HG03280 (cell line): Measurements from ENCODE around the gene DNMT1.
A peak's percentile ranks its signal among the peaks of the same experiment; 100 is the strongest.
"Not testable (repeated sequence)": the region's sequence is repeated elsewhere in the genome, so short reads cannot be mapped to it uniquely, and the experiment has no call there.

Source experiments
- ATAC-seq: cut with Tn5 transposase; IDR thresholded peaks from one replicate; pipeline ENCODE4 v1.9.1; 2021; ENCODE audit warnings: mild to moderate bottlenecking, moderate library complexity; ENCODE audit not compliant: unreplicated experiment

The DNMT1 gene

DNA sequence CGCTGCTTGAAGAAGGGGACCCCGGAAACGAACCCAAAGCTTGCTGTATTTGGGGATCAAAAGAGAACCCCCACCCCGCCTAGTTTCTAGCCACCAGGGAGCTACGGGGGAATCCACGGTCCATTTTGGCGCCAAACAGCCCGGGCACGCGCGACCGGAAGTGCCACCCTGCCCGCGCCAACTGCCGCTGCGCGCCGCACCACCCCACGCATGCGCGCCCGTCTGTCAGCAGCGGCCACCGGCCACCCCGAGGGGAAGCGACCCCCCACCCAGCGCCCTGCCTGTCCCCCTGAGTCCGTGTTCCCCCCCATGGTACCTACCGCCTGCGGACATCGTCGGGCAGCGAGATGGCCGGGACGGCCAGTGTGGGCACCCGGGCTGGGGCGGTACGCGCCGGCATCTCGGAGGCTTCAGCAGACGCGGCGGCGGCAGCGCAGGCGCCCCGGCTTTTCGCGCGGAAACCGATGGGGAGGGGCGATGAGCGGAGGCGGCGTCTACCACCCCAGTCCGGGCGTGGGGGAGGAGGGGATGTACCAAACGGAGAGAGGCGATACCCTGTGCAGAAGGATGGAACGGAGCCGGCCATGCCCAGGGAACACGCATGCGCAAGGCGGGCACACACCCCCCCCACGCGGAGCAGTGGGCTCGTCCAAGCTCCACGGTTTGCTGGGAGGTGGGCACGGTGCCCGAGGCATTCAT lies at the start of gene DNMT1:
Gene DNMT1 (minus strand): TSS at position 454 of the 699 bp plus-strand sequence. CDS start 54 bp downstream, at position 400.
- peak; percentile 83 for ATAC-seq

- ATAC-seq = no peak
Measured at GRCh38 chr19:10243606-10244005, 48.9 kb upstream of the DNMT1 start.

DNA sequence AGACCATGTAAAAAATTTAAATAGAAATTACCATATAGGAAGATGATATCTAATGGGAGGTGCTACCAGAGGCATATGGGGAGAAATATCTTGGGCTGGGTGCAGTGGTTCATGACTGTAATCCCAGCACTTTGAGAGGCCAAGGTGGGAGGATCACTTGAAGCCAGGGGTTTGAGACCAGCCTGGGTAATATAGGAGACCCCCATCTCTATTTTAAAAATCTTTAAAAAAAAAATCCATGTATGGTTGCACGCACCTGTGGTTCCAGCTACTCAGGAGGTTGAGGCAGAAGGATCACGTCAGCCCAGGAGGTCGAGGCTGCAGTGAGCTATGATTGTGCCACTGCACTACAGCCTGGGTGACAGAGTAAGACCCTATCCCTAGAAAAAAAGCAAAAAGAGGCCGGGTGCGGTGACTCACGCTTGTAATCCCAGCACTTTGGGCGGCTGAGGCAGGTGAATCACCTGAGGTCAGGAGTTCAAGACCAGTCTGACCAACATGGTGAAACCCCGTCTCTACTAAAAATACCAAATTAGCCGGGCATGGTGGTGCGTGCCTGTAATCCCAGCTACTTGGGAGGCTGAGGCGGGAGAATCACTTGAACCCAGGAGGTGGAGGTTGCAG lies 47.2 kb upstream of the DNMT1 start:
- not testable (repeated sequence) for ATAC-seq

GRCh38 chr19:10238172-10238783 lies 43.5 kb upstream of the DNMT1 start:
- ATAC-seq = no peak

DNA sequence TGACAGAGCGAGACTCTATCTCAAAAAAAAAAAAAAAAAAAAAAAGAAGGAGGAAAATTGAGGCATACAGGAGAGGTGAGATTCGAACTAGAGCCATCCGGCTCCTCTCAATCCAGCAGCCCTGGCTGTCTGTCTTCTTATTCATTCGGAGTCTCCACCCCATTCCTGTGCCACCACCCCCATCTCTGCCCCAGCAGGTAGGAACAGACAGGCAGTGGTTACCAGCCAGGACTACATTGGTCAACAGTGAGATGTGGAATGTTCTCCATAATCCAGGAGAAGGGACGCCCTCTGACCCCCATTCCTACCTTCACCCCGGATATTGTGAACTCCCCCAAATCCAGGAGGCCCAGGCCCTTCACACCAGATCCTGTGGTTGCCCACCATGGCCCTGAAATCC lies 42.9 kb upstream of the DNMT1 start:
- ATAC-seq = no peak

GRCh38 chr19:10235409-10235808 lies 40.7 kb upstream of the DNMT1 start:
- not testable (repeated sequence) for ATAC-seq

GRCh38 chr19:10235003-10235402 lies 40.2 kb upstream of the DNMT1 start:
- ATAC-seq = no peak

DNA sequence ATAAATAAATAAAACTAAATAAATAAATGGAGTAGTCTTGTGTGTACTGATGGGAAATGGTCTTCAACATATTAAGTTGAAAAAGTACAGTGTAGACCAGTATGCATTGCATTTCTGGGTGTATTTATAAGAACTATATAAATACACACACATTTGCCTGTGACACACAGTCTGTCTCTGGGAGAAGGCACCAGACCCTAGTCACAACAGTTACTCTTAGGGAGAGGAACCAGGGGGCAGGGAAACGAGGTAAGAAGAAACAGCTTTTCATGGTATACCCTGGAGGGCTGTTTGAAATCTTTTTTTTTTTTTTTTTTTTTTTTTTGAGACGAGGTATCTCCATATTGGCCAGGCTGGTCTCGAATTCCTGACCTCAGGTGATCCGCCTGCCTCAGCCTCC lies 39.2 kb upstream of the DNMT1 start:
- no peak for ATAC-seq

DNA sequence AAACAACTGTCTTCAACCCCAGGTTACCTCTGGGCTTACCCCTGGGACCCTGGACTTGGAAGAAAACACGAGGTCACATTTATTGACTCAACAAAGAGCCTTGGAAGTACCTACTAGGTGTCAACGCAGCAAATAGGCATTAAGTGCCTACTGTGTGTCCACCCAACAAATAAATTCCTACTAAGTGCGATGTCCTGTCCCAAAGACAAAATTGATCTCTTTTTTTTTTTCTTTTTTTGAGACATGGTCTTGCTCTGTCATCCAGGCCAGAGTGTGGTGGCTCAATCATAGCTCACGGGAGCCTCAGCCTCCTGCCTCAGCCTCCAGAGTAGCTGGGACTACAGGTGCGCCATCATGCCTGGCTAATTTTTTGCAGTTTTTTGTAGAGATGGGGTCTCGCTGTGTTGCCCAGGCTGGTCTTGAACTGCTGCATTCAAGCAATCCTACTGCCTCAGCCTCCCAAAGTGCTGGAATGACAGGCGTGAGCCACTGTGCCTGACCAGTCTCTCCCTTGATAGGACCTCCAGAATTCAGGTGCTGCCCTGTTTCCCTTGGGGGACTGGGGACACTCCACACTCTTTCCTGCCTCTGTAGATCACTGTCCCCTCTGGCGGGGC lies 37.0 kb upstream of the DNMT1 start:
- no peak for ATAC-seq

- peak; percentile 37 for ATAC-seq
Measured at GRCh38 chr19:10230861-10231611, 36.3 kb upstream of the DNMT1 start, which contains the start of gene S1PR2. S1PR2 (minus strand) TSS chr19:10231331; CDS start chr19:10224905, 6,426 bp downstream.

DNA sequence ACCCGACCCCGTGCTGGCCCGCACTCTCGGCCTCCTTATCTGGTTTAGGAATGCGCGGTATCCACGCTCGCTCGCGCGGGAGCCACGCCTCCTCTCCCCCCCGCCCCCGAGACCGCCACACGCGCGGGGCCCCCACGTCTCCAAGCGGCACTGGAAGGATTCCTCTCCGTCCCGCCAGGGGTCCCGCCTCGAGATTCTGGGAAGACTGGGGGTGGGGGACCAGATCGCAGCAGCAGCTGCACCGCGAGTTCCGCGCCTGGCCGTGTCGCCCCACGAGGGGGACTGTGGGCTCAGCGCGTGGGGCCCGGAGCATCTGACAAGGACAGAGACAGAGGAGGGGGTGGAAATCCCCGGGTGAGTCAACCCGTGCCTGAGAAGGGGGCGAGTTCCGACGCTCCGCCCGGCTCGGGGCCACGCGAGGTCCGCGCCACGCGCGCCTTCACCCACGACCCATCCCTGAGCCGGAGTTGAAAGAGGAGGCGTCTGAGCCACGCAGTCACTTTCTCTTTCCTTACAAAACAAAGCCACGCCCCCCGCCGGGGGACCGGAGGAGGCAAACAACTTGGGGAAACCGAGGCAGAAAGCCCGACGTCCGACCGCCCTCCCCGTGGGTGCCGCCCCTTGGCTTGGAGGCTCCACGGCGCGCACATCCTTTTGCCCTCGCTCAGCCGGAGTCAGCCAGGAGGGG lies 35.6 kb upstream of the DNMT1 start:
- ATAC-seq = no peak

GRCh38 chr19:10228920-10229319 lies 34.2 kb upstream of the DNMT1 start:
- ATAC-seq = no peak

GRCh38 chr19:10228393-10228792 lies 33.6 kb upstream of the DNMT1 start:
- no peak for ATAC-seq

DNA sequence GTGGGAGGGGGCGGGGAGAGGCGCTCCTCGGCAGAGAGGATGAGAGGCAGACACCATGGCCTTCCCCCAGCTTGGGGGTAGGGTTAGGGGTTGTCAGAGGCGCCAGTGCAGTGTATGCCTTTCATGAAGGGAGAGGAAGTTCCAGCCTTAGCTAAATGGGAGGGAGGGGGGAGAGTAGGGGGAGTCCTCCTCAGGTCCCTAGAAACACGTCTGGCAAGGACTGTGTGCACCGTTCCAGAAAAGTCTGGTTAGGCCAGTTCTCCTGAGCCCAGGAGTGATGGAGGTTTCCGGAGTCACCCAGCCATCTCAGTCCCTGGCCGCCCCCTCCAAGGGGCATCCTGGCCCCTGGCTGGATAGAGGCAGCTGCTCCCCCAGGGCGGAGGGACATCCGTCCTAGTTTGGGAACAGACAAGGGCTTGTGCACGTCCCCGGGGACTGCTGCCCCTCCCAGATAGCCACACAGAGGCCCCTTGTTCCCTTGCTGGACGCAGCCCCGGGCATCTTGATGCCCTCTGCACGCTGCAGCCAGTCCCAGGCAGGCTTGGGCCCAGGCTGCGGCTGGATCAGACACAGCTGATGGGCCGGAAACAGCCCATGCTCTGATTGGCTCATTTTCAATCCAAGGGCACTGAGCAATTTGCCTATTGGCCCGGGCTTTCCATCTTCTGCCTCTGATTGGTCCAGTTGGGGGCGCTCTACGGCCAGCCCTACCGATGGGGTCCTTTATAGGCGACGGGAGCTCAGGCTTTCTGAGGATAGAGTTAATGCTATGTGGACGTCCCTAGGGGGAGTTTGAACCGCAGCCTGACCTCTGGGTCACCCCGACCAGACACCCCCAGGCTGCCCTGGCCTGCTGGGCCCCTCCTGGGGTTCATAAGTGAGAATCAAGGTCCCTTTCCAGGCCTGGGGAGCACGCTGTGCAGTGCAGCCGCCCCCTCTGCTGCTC lies 32.5 kb upstream of the DNMT1 start:
- ATAC-seq = no peak

- ATAC-seq = no peak
Measured at GRCh38 chr19:10226376-10227025, 31.7 kb upstream of the DNMT1 start.

- no peak for ATAC-seq
Measured at GRCh38 chr19:10226021-10226375, 31.2 kb upstream of the DNMT1 start.

GRCh38 chr19:10224337-10224736 lies 29.6 kb upstream of the DNMT1 start:
- ATAC-seq = no peak

DNA sequence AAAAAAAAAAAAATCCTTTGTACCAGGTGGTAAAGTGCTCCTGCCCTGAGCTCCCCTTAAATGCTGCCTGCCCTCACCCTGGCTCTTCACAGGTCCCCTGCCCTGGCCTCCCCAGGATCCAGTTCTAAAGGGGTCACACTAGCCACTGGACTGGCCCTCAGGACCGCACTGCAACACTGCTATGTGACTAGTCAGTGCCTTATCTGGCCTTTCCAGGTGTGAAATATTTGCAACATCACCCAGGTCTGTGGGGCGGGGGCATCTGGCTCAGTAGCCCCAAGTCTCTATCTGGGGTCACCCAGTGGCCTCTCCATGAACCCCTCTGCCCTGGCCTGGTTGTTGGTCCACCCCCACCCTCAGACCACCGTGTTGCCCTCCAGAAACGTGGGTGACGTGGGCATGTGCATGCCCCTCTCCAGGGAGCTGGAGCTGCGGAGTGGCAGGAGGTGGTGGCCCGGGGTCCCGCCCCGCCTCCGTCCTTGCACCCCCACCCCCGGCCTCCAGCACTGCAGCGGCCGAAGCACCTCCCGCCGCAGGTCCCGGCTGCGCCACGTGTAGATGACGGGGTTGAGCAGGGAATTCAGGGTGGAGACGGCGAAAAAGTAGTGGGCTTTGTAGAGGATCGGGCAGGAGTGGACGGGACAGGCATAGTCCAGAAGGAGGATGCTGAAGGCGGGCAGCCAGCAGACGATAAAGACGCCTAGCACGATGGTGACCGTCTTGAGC lies 28.9 kb upstream of the DNMT1 start:
- ATAC-seq = no peak
